Left renal cortex interstitium (tissue), 4 donors: ENCODE measurements around the gene DSCAM. TPM values are rescaled to one million over a fixed set of nuclear protein-coding genes. Genes with fewer than 3 reads are reported as not detected.
"Not testable (repeated sequence)": the region's sequence is repeated elsewhere in the genome, so short reads cannot be mapped to it uniquely, and the experiment has no call there.

ENCODE experiments used
- DNase-seq, 4 donors: peaks; one replicate each; pipeline ENCODE4 v3.0.0-alpha.2; 2013; ENCODE audit warnings: low read depth in 4 of 4, low spot score in 2 of 4, missing footprints in 1 of 4
- polyA plus RNA-seq, 4 donors: library from polyadenylated mRNA; unstranded; fragments of 120-200 nt; gene quantifications; one replicate each; pipeline ENCODE4 v1.2.1, GENCODE V29; 2013; ENCODE audit not compliant: insufficient read length in 4 of 4

The DSCAM gene, protein sequence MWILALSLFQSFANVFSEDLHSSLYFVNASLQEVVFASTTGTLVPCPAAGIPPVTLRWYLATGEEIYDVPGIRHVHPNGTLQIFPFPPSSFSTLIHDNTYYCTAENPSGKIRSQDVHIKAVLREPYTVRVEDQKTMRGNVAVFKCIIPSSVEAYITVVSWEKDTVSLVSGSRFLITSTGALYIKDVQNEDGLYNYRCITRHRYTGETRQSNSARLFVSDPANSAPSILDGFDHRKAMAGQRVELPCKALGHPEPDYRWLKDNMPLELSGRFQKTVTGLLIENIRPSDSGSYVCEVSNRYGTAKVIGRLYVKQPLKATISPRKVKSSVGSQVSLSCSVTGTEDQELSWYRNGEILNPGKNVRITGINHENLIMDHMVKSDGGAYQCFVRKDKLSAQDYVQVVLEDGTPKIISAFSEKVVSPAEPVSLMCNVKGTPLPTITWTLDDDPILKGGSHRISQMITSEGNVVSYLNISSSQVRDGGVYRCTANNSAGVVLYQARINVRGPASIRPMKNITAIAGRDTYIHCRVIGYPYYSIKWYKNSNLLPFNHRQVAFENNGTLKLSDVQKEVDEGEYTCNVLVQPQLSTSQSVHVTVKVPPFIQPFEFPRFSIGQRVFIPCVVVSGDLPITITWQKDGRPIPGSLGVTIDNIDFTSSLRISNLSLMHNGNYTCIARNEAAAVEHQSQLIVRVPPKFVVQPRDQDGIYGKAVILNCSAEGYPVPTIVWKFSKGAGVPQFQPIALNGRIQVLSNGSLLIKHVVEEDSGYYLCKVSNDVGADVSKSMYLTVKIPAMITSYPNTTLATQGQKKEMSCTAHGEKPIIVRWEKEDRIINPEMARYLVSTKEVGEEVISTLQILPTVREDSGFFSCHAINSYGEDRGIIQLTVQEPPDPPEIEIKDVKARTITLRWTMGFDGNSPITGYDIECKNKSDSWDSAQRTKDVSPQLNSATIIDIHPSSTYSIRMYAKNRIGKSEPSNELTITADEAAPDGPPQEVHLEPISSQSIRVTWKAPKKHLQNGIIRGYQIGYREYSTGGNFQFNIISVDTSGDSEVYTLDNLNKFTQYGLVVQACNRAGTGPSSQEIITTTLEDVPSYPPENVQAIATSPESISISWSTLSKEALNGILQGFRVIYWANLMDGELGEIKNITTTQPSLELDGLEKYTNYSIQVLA (N-terminal part only)
- under 1 TPM; 0.07 to 0.14 (median 0.10) TPM for polyA plus RNA-seq

DNA sequence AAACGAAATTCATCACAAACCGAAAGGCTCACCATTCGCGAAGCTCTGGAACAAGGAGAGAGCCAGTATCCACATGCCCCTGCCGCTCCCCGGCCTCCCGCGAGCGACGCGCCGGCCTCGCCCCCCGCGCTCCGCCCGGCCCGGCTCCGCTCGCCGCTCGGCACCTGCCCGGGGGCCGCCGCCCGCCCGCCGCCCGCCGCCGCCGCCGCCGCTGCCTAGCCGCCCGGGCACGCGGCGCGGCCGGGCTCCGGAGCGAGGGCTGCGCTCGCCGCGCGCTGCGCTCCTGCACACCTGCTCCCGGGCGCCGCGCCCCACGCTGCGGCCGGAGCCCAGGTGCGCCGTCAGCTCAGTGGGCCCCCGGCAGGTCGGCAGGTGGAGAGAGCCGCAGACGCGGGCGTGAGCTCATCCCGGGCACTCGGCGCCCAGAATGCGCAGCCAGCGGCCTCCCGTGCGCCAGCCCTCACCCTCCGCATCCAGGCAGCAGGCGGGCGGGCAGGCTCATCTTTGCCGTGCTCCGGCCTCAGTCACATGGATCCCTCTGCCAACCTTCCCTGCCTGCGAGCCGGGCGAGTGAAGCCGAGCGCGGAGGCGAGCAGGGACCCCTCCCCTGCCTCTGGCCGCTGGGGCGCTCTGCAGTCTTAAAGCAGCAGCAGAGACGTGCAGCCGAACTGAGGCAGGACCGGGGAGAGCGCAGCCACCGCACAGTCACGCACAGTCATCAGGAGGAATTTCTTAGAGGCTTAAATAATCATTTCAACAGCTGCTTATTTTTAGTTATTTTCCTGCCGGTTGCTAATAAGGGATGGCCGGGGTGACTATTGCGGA is at the start of gene DSCAM:
DSCAM (minus strand) TSS at position 572 of the 825 bp plus-strand sequence; CDS start at position 75, 497 bp downstream.
- no peak for DNase-seq

DNA sequence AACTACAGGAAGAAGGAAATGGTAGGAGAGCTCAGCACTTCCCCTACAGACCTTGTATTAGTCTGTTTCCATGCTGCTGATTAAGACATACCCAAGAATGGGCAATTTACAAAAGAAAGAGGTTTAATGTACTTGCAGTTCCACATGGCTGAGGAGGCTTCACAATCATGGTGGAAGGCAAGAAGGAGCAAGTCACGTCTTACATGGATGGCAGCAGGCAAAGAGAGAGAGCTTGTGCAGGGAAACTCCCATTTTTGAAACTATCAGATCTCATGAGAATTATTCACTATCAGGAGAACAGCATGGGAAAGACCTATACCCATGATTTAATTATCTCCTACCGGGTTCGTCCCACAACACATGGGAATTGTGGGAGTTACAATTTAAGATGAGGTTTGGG is 48.7 kb upstream of the DSCAM start:
- DNase-seq = not testable (repeated sequence)

DNA sequence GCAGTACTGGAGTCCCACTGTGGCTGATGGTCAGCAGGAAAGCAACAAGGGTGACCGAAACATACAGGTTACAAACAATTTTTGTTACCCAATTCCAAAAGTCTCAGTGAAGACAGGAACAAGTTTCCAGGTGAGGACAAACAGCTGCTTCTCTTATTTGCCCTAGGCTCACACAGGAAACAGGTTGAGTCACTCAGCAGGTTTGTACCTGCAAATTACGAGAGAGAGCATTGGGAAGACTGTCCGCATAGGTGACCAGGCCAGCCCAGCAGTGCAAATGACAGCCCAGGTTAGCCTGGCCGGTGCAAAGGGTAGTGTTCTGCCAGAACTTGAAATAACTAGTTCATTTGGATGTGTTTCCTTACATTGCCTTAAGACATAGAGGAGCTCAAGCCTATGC is 40.0 kb upstream of the DSCAM start:
- DNase-seq = no peak

DNA sequence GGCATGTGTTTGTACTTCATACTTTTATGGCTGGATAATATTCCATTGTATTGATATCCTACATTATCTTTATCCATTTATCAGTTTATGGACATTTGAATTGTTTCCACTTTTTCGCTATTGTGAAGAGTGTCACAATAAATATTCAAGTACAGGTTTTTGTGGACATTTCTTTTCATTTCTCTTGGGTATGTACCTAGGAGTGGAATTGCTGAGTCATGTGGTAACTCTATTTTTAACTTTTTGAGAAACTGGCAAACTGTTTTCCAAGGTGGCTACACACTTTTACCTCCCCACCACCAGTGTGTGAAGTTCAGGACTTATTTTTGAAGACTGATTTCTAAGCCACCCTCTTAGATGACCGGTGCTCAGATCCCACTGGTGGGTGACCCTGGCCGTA is 39.0 kb upstream of the DSCAM start:
- DNase-seq = no peak

DNA sequence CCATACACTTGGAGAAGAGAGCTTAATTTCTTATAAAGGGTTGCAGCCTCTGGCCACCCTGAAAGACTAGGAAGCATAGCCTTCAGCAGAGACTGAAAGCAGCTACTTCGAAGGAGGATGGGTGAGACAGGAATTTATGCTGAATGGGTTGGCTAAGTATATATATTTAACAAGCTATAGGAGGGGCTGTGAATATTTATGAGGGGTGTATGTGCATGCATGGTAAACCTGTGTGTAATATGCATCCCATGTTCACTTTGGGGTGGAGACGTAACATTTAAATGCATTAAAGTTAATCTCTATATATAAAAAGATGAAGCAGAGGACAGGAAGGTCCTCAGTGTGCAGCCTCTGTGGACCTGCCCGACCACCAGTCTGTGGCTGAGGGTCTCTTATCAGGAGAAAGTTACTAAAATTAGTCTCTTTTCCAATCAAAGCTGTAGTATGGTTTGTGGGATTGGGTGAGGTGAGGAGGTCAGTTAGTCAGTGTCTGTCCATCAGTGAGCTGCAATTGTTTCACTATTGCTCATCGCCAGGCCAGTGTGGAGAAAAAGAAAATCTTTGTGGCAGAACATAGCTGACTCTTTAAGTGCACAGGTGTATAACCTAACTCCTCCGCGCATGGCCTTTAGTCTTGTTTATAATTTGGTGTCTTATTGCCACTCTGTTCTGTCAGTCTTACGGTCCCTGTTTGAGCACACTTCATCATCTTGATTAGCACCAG is 35.4 kb upstream of the DSCAM start:
- no peak for DNase-seq

DNA sequence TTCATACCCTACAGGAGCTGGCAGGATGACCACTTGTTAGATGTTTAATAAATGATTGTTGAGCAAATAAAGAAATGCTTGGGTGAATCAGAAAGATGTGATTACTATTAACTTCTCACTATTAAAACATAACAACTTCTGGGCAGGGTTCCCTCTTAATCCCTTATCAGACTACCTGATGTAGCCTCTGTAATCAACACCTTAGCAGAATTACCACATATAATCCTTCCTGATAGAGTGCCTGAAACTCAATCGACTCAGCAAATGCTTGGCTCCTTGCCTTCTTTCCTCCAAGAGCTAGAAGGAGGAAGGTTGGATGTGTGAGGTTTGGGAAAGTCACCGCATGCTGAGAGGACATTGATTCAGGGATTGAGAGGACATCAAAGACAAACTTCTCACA is 34.8 kb upstream of the DSCAM start:
- no peak for DNase-seq

DNA sequence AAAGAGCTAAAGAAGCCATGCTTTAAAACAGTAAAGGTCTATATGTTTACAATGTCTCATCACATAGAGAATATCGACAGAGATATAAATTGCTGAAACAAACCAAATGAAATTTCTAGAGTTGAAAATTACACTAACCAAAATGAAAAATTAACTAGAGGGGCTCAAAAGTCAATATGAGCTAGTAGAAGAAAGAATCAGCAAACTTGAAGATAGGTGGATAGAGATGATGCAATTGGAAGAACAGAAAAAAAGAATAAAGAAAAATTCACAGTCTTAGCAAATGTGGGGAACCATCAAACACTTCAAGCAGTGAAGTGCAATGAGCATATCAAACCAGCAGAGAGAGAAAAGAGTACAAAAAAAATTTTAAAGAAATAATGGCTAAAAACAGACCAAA is 24.1 kb upstream of the DSCAM start:
- no peak for DNase-seq

DNA sequence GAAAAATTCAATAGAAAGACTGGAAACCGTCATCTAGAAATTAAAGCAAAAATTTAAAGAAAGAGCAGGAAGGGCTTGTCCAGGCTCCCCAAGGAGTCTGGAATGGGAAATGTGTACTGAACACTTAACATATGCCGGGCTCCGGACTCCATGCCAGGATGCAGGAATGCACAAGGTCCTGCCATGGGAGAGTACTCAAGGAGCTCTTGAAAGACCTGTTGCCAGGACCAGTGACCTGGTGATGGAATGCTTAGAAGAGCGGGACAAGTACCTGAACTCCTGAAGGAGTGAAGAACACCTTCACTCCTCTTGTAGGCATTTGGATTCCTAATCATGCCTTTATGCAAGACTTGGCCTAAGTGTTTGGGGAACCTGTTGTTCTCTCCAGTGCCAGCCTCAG is 16.9 kb upstream of the DSCAM start:
- no peak for DNase-seq

DNA sequence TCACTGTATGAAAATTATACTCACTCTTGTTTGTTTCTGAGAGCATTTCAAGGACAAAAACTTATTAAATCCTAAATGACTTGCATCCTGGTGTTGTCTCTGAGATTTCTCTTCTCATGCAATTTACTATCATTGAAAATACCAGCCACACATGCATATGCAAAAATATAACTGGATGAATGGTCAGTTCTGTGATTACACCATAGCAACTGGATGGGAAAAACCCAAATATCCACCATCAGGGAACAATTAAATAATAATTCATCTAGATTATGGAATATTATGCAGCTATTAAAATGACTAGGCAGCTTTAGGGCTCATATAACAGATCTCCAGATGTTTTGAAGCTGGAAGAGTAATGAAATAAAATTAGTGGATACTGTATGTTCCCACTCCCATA is 11.6 kb upstream of the DSCAM start:
- DNase-seq = no peak

DNA sequence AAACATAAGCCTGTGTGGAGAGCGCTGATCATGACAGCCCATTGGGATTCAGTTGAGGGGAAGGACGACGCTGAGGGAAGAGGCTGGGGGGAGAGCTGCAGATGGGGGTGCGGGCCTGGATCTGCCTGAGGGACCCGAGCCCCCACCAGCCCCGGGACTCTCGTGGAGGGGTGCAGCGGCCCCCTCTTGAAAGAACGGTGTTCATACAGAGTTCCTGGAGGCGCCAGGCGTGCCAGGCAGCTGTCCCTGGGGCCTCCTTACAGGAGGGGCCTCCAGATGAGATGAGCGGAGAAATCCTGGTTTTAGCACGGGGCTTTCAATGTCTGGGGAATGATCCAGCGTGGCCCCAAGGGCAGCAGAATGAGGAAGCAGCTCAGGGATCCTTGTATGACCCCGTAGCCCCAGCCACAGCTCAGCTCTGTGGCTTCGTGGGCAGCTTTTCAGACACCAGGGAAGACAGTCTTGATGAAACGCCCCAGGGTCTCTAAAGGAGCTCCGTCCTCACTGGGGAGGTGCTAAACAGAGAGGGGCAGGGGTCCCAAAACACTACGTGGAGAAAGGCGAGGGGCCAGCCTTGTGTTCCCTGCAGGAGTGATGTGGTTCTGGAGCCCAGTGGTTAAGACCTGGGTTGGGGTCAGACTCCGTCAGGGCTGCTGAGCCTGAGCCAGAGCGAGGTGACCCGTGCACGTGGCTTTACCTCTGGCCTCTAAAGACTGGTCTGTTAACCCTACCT is 7.2 kb upstream of the DSCAM start:
- DNase-seq = no peak

DNA sequence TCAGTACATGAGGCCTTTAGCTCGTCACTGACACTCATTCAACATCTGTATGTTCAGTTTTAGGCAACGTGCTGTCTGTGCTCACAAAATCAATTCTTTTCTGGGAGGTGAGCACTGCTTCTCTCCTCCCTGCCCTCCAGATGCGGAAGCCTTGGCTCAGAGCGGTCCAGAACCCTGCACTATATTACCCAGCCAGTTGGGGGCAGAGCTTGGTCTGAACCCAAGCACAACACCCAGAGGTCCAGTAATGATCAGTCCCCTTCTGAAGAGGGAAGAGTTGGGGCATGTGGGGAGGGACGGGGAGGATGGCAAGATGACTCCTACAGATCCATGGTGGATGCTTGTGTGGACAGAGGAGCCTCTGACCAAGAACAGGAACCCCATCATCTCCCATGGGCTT is 5.6 kb upstream of the DSCAM start:
- DNase-seq = no peak

DNA sequence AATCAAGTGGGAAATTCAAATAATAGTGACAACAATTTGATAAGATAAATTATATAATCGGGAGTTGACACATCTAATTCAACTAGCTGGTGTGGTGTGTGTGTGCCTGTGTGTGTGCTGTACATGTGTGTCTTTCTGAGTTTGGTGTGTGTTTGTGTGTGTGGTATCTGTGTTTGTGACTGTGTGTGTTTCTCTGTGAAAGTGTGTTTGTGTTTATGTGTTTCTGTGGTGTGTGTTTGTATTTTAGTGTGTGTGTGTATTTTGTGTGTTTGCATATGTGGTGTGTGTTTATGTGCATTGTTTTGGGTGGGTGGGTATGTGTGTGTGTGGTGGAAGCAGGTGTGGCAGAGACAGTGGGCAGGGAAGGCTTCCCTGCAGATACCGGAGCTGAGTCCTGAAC is 4.8 kb upstream of the DSCAM start:
- no peak for DNase-seq

DNA sequence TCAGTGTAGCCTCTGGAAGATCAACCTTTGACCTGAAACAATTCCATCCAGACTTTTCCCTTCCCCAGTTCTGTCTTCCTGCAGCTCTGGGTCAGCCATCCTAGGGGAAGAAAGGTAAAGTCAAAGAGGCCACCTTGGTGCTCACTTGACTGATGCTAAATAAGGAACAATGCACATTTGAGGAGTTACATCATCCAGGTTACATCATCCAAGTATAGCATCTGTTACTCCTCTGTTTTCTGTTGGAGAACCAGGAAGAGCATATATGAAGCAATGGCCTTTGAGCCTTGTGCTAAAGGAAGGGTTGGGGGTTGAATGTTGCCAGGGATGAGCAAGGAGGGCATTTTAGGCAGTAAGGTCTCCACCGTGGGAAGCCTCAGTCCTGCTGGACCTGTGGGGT is 3.1 kb upstream of the DSCAM start:
- no peak for DNase-seq

DNA sequence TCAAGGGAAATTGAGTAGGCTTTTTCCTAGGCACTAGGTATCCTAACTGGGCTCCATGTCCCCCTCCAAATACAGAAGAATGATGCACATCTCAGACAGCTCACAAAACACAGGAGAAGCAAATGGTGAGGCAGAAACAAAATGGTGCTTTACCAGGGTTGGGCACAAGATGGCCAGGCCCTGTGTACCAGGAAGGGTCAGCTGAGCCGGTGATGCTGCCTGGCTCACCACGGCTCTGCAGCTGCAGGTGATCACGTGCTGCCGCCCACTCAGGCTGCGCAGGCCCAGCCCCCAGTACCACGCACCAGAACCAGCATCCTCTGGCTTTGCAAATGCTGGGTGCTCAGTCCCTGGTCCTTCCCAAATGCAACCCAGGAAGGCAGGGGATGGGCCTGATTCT is 993 bp upstream of the DSCAM start:
- DNase-seq = no peak

DNA sequence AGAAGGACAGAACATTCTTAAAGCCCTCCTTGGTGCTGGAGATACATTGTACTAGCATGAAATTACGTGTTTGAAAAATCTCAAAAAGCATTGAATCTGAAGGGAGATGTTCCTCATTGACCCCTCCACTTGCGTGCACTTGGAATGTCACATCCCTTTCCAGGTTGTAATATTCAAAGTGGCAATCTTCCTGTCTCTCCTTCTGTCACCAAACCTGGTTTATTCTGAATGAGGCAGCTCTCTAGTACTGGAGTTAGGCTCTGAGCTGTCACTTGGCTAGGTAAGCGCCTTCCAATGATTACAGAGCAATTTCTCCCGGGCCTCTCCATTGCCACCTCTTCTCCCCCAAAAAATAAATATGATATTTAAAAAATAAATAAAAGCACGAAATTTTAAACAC is 855 bp downstream of the DSCAM start:
- no peak for DNase-seq

DNA sequence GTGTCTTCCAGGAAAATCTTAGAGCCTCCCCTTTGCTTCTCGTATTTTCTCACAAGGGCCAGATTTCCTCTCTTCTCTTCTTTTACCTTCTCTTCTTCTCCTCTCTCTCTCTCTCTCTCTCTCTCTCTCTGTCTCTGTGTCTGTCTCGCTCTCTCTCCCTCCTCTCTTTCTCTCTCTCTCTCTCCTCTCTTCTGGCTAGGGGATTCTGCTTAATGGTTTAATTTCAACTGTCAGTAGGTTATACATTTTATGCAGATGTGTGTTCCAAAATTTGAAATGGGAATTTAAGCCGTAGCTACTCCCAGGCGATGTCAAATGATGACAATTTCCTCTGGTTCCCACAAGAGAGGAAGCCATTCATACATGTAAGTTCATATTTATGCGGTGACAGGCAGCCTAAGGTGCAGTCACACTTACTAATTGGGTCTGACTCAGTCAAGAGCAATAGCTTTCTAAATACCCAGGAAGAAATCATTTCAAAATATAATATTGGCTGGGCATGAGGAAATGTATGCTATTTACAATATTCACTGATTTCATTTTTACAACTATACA is 1.4 kb downstream of the DSCAM start:
- DNase-seq = no peak

DNA sequence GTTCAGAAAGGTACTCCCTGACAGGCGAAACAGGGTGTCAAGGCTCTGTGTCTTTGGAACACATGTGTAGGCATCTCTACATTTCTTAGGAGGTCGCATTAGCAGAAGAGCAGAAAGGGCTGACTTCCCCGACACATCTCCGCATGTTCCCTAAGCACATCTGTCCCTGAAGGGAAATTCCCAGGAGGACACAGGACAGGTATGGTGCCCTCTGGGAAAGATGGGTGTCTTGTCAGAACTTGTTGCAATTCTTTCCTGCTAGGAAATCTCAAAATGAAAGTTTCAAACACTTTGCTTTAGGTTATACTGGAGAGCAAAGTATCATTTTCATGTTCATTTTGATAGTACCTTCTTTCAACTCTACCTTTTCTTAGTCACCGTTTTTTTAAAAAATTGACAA is 2.0 kb downstream of the DSCAM start:
- no peak for DNase-seq

DNA sequence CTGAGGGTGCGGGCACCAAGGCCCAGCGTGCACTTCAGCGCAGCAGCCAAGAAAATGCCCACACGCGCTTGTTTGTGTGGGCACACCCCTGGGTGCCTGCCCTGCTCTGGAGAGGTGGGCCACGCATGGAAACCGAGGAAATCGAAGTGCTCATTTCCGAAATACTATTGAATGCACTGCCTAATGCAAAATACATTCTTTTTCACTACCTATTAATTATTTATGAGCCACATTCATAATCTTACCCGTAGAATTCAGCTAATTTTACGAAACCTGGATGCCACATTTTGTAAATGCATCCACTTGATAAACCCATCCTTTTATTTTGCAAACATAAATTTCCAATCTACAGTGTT is 4.8 kb downstream of the DSCAM start:
- no peak for DNase-seq
